Thyroid gland (tissue), 4 donors: ENCODE measurements around the gene AVP. TPM values are rescaled to one million over a fixed set of nuclear protein-coding genes. Genes with fewer than 3 reads are reported as not detected.
"Not testable (repeated sequence)": the region's sequence is repeated elsewhere in the genome, so short reads cannot be mapped to it uniquely, and the experiment has no call there.

ENCODE experiments used
- DNase-seq, 2 donors: peaks; one replicate each; pipeline ENCODE4 v3.0.0-alpha.2; 2019
- H3K27ac ChIP-seq, 3 donors: fragments of 200-600 bp; sonication (generic); 1 replicate in 2 of 3; 2 replicates in 1 of 3; pipeline ENCODE4 v1.5.1; 2016 to 2019; ENCODE audit warnings: mild to moderate bottlenecking in 1 of 3, moderate library complexity in 1 of 3
- H3K27me3 ChIP-seq: fragments of 200-600 bp; sonication (generic); one replicate; pipeline ENCODE4 v1.5.1; 2019
- H3K36me3 ChIP-seq, 2 donors: fragments of 200-600 bp; sonication (generic); one replicate each; pipeline ENCODE4 v1.5.1; 2016 to 2019
- H3K4me1 ChIP-seq, 2 donors: fragments of 200-600 bp; sonication (generic); one replicate each; pipeline ENCODE4 v1.5.1; 2017 to 2019
- H3K4me3 ChIP-seq, 3 donors: fragments of 200-600 bp; sonication (generic); replicated peaks in 1 of 3; 1 replicate in 2 of 3; 2 replicates in 1 of 3; pipeline ENCODE4 v1.5.1; 2016; ENCODE audit warnings: mild to moderate bottlenecking in 1 of 3
- H3K9me3 ChIP-seq: fragments of 200-600 bp; sonication (generic); one replicate; pipeline ENCODE4 v1.5.1; 2017
- POLR2A ChIP-seq, 2 donors: fragments of 450-650 bp; IDR thresholded peaks; one replicate each; pipeline ENCODE4 v1.6.1; 2017; ENCODE audit warnings: antibody characterized with exemption in 2 of 2, mild to moderate bottlenecking in 2 of 2, moderate library complexity in 1 of 2
- WGBS, 2 donors: methylation state at CpG; one replicate each; pipeline ENCODE4 v1.1.5; 2017; 5-methylcytosine and 5-hydroxymethylcytosine counted together
- intact Hi-C: fragments of 100-400 bp; cut with DNase I; formaldehyde crosslinking; loops from one replicate; pipeline ENCODE4 v1.15.1; 2023
- total RNA-seq, 4 donors: library from RNA; depleted of rRNA; stranded (reverse); fragments of >200 nt; gene quantifications; one replicate each; pipeline ENCODE4 v1.2.3, GENCODE V29; 2016
- TF ChIP-seq, protein P1 (sequence below), 6 experiments: fragments of 200-600 bp in 3 of 6; fragments of 450-650 bp in 3 of 6; sonication (generic) in 3 of 6; IDR thresholded peaks; one replicate each; pipeline ENCODE4 v1.5.1; 2016 to 2019; ENCODE audit warnings: antibody characterized with exemption in 6 of 6, mild to moderate bottlenecking in 2 of 6, inconsistent platforms in 1 of 6, moderate library complexity in 1 of 6

The AVP gene
- total RNA-seq, 4 donors from 2014 or later = not detected

DNA sequence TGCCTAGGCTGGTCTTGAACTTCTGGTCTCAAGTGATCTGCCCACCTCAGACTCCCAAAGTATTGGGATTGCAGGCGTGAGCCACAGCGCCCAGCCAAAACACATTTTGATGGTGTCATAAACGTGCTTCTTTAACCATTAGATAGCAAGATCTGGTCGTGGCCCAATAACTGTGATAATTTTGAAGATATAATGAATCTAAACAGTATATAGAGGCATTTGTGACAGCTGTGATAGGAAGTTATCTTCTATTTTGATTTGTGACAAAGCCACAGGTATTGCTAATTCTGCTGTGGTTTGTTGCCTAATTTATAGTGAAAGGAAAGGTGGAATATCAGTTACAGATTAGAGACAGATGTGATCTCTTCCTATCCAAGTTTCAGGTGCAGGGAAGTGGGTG, 13.8 kb downstream of the AVP start:
- intact Hi-C loops = no loop called here

GRCh38 chr20:3068986-3069900, 15.3 kb downstream of the AVP start:
- TF ChIP-seq, protein P1, sequence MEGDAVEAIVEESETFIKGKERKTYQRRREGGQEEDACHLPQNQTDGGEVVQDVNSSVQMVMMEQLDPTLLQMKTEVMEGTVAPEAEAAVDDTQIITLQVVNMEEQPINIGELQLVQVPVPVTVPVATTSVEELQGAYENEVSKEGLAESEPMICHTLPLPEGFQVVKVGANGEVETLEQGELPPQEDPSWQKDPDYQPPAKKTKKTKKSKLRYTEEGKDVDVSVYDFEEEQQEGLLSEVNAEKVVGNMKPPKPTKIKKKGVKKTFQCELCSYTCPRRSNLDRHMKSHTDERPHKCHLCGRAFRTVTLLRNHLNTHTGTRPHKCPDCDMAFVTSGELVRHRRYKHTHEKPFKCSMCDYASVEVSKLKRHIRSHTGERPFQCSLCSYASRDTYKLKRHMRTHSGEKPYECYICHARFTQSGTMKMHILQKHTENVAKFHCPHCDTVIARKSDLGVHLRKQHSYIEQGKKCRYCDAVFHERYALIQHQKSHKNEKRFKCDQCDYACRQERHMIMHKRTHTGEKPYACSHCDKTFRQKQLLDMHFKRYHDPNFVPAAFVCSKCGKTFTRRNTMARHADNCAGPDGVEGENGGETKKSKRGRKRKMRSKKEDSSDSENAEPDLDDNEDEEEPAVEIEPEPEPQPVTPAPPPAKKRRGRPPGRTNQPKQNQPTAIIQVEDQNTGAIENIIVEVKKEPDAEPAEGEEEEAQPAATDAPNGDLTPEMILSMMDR (IDR thresholded peaks at IDR 0.05) = no peak
- TF ChIP-seq POLR2A (IDR thresholded peaks at IDR 0.05) = no peak
- 84 to 86% methylated on average over 6 to 8 of the region's 8 CpGs for WGBS, 2 donors

More for the DNA sequence above, 13.8 kb downstream of the AVP start:
- no peak overlapping the region for H3K27ac ChIP-seq
- peaks cover 9 to 16% of the 10 kb centered on the region in 2 donors for H3K4me1 ChIP-seq
- TF ChIP-seq, protein P1 (IDR thresholded peaks at IDR 0.05) = no peak
- no peak for TF ChIP-seq POLR2A (IDR thresholded peaks at IDR 0.05)
- H3K27me3 ChIP-seq = no peaks in the 10 kb centered on the region
- 95 to 99% methylated on average over 4 of the region's 4 CpGs for WGBS, 2 donors
- DNase-seq = no peak
- H3K9me3 ChIP-seq = no peaks in the 10 kb centered on the region
- no peaks in the 10 kb centered on the region for H3K36me3 ChIP-seq
- H3K4me3 ChIP-seq = no peak overlapping the region

GRCh38 chr20:3068075-3068474, 16.4 kb downstream of the AVP start:
- WGBS, 2 donors = 69 to 74% methylated on average over 8 of the region's 8 CpGs
- Histone ChIP-seq H3K9me3 (no peaks in the 10 kb centered on the region), H3K4me3 (no peak overlapping the region), H3K27me3 (no peaks in the 10 kb centered on the region), H3K4me1 (peaks cover 9 to 21% of the 10 kb centered on the region in 2 donors), H3K36me3 (no peaks in the 10 kb centered on the region), H3K27ac (no peak overlapping the region)
- TF ChIP-seq, protein P1 (IDR thresholded peaks at IDR 0.05) = no peak
- TF ChIP-seq POLR2A (IDR thresholded peaks at IDR 0.05) = no peak
- no peak for DNase-seq
- intact Hi-C loops = no loop called here

More at GRCh38 chr20:3068986-3069900, 15.3 kb downstream of the AVP start:
- Histone ChIP-seq H3K27ac (no peak overlapping the region), H3K36me3 (no peaks in the 10 kb centered on the region), H3K9me3 (no peaks in the 10 kb centered on the region), H3K4me1 (peaks cover 9 to 16% of the 10 kb centered on the region in 2 donors), H3K4me3 (no peak overlapping the region), H3K27me3 (no peaks in the 10 kb centered on the region)
- DNase-seq = no peak
- intact Hi-C loops = no loop called here

GRCh38 chr20:3067139-3068014, 17.1 kb downstream of the AVP start:
- no peaks in the 10 kb centered on the region for H3K27me3 ChIP-seq
- H3K9me3 ChIP-seq = no peaks in the 10 kb centered on the region
- no peak overlapping the region for H3K27ac ChIP-seq
- 83 to 88% methylated on average over 23 of the region's 23 CpGs for WGBS, 2 donors
- intact Hi-C loops = no loop called here
- TF ChIP-seq POLR2A (IDR thresholded peaks at IDR 0.05) = no peak
- TF ChIP-seq, protein P1 (IDR thresholded peaks at IDR 0.05) = no peak
- H3K36me3 ChIP-seq = no peaks in the 10 kb centered on the region
- peaks cover 6 to 18% of the 10 kb centered on the region in 2 donors for H3K4me1 ChIP-seq
- DNase-seq = no peak
- H3K4me3 ChIP-seq = no peak overlapping the region

- intact Hi-C loops = not testable (repeated sequence)
Observed at GRCh38 chr20:3064119-3064518, 20.4 kb downstream of the AVP start.

More at GRCh38 chr20:3064119-3064518, 20.4 kb downstream of the AVP start:
- H3K4me1 ChIP-seq, H3K36me3 ChIP-seq, H3K27ac ChIP-seq, H3K9me3 ChIP-seq, H3K4me3 ChIP-seq, H3K27me3 ChIP-seq, DNase-seq: not testable (repeated sequence)
- 79 to 91% methylated on average over 6 of the region's 6 CpGs for WGBS, 2 donors
